Superior temporal gyrus (tissue), 1 donor: ENCODE measurements around the gene ACSL1.
"Not testable (repeated sequence)": the region's sequence is repeated elsewhere in the genome, so short reads cannot be mapped to it uniquely, and the experiment has no call there.

ENCODE experiments used
- DNase-seq: peaks from one replicate; pipeline ENCODE4 v3.0.0-alpha.2; 2016; ENCODE audit errors: extremely low spot score

Gene ACSL1

GRCh38 chr4:184790826-184791225, 34.9 kb downstream of the ACSL1 start:
- DNase-seq: no peak

GRCh38 chr4:184787766-184788503, 37.8 kb downstream of the ACSL1 start:
- no peak for DNase-seq

GRCh38 chr4:184785813-184786212, 40.0 kb downstream of the ACSL1 start:
- no peak for DNase-seq

- DNase-seq: peak; percentile 67
These were observed 41.0 kb downstream of the ACSL1 start for GRCh38 chr4:184784628-184785257.

- DNase-seq: no peak
These were observed 42.9 kb downstream of the ACSL1 start for GRCh38 chr4:184782731-184783373.

- not testable (repeated sequence) for DNase-seq
These were observed 46.6 kb downstream of the ACSL1 start for GRCh38 chr4:184779160-184779559.

GRCh38 chr4:184778325-184778724, 47.4 kb downstream of the ACSL1 start:
- no peak for DNase-seq

GRCh38 chr4:184776821-184777220, 48.9 kb downstream of the ACSL1 start:
- DNase-seq: no peak

GRCh38 chr4:184775854-184776555, 49.8 kb downstream of the ACSL1 start:
- no peak for DNase-seq

GRCh38 chr4:184774152-184774551, 51.6 kb downstream of the ACSL1 start:
- no peak for DNase-seq

GRCh38 chr4:184771416-184771815, 54.4 kb downstream of the ACSL1 start:
- no peak for DNase-seq

GRCh38 chr4:184769141-184769765, 56.5 kb downstream of the ACSL1 start:
- DNase-seq: no peak

- DNase-seq: no peak
These were observed 57.5 kb downstream of the ACSL1 start for GRCh38 chr4:184768296-184768695.

- DNase-seq: no peak
These were observed 59.3 kb downstream of the ACSL1 start for GRCh38 chr4:184766446-184766845.

- no peak for DNase-seq
These were observed 60.1 kb downstream of the ACSL1 start for GRCh38 chr4:184765473-184766340.

- DNase-seq: no peak
These were observed 61.2 kb downstream of the ACSL1 start for GRCh38 chr4:184764601-184765000.

- no peak for DNase-seq
These were observed 62.5 kb downstream of the ACSL1 start for GRCh38 chr4:184763150-184763780.

GRCh38 chr4:184762100-184762499, 63.7 kb downstream of the ACSL1 start:
- DNase-seq: no peak

- DNase-seq: no peak
These were observed 65.1 kb downstream of the ACSL1 start for GRCh38 chr4:184760681-184761080.

GRCh38 chr4:184757810-184758209, 68.0 kb downstream of the ACSL1 start:
- DNase-seq: no peak
